OCI-M2 (cell line): Measurements from ENCODE around the gene PIK3CG.
"Not testable (repeated sequence)": the region's sequence is repeated elsewhere in the genome, so short reads cannot be mapped to it uniquely, and the experiment has no call there.

ENCODE experiments used
- DNase-seq: peaks from one replicate; lab custom pipeline; 2025; ENCODE audit not compliant: unreplicated experiment; lab: John Stamatoyannopoulos, UW

The PIK3CG gene

DNA sequence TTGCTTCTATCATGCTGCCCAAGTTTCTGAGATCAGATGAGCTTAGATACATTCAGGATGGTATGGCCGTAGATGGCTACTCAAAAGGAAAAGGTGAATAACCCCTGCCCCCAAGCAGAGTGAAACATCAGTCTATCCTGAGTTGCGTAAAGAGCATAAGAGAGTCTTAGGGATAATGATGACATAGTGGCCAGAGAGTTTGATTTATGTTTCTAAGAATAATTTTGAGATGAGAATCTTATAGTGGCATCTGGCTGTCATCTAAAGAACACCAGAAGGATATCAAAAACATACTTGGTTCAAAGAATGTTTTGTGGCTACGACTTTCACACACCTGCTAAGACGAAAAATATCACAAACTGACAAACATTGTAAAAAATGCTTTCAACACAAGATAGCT is 20.6 kb downstream of the PIK3CG start:
- no peak for DNase-seq

- no peak for DNase-seq
These were observed 22.3 kb downstream of the PIK3CG start for GRCh38 chr7:106887421-106887820.

DNA sequence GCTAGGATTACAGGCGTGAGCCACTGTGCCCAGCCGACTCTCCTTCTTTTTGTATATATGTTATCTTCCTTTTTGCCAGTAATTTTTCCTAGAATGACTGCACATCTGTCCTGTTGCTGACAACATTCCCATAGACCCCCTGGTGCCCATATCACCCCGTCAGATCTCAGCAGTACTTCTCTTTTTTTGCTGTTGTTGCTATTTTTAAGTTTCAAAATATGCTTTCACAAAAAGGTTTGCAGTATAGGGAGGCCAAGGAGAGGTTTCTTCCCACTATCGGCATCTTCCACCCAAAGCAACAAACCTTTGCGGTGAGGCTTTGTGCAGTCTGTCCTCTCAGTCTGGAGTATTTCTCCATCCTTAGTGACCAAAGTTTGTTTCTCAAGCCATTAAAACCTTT is 23.1 kb downstream of the PIK3CG start:
- no peak for DNase-seq

GRCh38 chr7:106890952-106891351 is 25.9 kb downstream of the PIK3CG start:
- DNase-seq, result no peak

DNA sequence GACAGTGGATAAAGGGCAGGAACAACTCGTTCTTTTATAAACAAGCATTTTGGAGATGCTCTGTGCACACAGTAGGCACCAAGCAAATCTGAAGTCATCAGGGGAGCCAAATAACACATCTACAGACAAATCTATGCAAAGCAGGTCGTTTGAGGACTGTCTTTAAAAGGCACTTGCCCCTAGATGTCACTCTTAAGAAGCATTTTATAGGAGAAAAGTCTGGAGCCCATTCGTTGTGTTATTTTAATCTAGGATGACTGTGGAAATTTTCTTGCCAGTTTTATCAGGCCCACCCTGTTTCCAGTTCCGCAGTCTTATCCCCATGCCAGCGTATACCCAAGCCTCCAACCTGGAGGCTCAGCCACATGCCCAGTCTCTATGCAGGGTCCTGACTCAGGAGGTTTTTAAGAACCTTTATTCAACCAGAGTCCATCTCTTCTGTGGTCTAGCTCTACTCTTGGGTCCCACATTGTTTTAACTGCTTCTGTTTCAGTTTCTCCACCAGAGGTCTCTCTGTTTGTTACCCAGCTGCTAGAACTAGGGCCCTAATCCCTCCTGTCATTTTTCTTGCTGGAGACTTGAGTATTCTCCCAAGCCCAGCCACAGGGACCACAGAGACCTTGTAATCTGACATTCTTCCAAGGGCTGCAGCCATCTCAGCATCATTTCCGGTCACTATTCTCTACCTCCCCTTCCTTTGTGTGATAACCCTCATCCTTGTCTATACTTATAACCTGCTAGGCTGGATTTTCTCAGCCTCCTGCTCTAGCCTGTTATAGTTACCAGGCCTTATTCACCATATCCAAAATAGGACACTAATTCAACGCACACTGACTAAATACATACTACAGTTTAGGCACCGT is 26.7 kb downstream of the PIK3CG start:
- no peak for DNase-seq

- DNase-seq, result no peak
These were observed 28.5 kb downstream of the PIK3CG start for GRCh38 chr7:106893591-106893990.

DNA sequence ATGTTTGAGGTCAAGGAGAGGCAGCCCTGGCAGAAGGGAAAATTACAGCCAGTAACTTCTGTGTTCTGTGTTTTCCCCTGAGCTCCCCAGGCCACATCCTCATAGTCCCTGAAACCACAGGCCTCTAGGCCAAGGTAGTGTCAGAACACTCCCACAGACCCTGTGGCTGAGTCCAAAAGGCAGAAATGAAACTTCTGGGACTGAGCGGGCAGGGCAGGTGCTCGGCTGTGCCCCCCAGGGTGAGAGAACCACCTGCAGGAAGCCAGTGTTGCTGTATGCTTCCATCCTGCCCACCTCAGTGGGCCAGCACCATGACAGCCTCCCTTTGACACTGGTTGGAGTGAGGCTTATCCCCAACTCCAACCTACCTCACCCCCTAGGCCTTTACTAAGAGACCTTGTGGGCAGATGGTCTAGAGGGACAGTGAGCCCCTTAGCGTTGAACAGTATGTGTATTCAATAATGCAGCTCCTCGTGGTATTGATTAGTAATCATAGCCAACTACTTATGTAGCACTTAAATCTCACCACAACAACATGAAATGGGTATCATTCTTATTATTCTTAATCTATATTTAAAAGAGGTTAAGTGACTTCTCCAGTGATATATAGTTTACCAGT is 30.3 kb downstream of the PIK3CG start:
- DNase-seq, result no peak

- no peak for DNase-seq
These were observed 31.1 kb downstream of the PIK3CG start for GRCh38 chr7:106896231-106896630.

GRCh38 chr7:106897553-106897952 is 32.5 kb downstream of the PIK3CG start:
- DNase-seq, result not testable (repeated sequence)

DNA sequence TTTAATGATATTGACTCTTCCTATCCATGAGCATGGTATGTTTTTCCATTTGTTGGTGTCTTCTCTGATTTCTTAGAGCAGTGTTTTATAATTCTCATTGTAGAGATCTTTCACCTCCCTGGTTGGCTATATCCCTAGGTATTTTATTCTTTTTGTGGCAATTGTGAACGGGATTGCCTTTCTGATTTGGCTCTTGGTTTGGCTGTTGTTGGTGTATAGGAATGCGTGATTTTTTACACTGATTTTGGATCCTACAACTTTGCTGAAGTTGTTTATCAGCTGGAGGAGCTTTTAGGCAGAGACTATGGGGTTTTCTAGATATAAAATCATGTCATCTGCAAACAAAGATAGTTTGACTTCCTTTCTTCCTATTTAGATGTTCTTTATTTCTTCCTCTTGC is 33.9 kb downstream of the PIK3CG start:
- not testable (repeated sequence) for DNase-seq

DNA sequence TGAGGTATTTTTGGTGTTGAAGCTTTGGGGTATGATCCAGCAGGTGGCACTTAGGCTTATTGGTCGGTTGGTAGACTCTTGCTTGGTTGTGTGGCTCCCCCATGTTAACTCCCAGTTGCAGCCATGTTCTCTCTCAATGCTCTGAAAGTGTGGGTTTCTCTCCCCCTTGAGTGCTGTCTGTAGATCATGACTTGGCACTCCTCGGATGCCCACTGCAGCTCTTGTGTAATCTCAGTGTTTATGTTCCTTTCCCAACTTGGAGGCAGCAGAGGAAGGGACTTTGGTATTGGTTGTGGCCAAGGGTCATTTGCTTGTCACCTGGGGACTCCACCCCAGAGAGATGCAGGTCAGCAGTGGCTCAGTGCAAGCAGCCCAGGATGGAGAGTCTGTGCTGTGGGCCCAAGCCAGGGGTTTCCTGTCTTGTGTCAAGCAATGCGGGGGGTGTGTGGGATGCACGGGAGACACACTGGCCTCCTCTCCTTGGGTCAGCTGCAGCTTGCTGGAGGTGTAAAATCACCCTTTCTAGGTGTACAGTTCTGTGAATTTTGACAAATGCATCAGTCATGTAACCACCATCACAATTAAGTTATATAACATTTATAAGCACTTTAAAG is 36.9 kb downstream of the PIK3CG start:
- DNase-seq, result no peak

DNA sequence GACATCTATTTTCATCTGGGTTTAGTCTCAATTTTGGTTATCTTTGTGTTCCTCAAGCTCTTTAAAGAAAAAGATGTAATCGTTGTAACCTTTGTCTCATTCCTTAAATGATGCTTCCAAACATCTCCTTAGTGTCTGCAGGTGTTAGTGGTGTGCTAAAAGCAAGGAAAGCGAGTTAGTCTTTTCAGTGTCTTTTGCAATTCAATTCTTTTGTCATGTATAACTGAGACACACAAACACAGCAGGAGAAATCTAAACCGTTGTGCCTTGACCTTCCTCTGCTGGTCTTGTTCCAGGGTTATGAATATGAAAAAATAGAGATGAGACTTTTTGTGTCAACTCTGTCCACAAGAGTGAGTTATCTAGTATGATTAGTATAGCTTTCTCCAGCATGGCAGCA is 40.7 kb downstream of the PIK3CG start:
- DNase-seq, result no peak

DNA sequence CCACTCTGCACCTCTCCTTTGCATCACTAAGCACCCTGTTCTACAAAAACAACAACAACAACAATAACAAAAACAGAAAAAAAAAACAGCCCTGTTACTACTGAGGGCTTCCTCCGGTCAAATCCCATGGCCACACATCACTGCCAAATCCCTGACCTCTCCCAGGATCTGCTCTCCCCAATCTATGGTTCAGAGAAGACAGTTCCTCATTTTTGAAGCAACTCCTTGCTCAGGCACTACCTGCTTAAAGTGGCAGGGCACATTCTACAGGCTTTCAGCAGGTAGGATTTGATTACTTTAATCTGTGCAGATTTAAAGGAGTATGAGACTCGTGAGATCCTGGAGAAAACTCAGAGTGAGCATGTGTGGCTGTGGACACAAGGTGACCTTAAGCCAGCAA is 46.9 kb downstream of the PIK3CG start:
- DNase-seq, result no peak

GRCh38 chr7:106914018-106914607 is 49.0 kb downstream of the PIK3CG start:
- DNase-seq, result no peak

DNA sequence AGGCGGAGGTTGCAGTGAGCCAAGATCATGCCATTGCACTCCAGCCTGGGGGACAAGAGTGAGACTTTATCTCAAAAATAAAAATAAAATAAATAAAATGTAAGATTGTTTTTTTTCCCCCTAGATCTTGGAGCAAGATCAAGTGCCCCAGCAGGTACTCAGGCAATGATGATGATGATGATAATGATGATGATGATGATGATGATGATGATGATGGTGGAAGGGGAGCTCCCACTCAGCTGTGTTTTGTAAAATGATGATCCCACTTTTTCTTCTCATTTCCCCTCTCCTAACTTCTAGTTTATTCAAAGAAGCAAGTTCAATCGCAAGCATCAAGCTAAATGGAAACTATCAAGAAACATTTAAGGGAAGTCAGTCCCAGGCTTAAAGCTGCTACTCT is 50.3 kb downstream of the PIK3CG start:
- no peak for DNase-seq

DNA sequence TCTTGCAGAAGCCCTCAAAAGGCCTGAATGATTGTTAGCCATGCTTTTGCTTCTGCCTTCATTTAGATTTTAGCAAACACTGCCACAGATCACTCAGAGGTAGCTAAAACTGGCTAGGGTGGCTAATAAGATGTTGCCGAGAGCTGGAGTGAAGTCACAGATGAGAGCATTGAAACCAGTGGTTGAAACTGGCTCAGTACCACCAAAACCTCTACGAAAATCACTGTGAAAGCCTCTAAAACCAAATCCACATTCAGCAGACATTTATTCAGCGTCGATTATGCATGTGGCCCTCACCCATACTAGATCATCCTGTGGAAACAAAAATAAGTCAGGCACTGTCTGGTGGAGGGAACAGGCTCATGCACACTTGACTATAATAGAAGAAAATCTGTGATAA is 50.8 kb downstream of the PIK3CG start:
- DNase-seq, result no peak

- DNase-seq, result no peak
These were observed 51.6 kb downstream of the PIK3CG start for GRCh38 chr7:106916679-106917078.

GRCh38 chr7:106918991-106919390 is 53.9 kb downstream of the PIK3CG start:
- DNase-seq, result no peak

- DNase-seq, result not testable (repeated sequence)
These were observed 59.4 kb downstream of the PIK3CG start for GRCh38 chr7:106924468-106924867.

- no peak for DNase-seq
These were observed 61.8 kb downstream of the PIK3CG start for GRCh38 chr7:106926892-106927291.

DNA sequence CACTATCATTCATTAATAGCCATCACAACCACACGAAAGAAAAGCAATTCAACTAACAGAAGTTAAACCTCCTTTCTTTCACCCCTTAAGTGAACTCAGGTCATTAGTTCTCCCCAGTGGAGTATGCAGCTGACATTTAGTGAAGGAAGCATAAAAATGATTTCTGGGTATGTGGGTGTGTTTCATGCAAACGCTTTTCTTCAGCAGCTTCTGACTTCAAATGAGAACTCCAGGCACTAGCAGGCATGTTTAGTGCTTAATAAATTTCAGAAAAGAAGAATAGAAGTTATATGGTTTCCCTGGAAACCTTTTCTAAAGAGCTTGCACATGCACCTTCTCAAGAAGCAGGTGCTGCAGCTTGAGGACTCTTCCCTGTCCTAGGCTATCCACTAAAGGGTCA is 62.5 kb downstream of the PIK3CG start:
- no peak for DNase-seq

DNA sequence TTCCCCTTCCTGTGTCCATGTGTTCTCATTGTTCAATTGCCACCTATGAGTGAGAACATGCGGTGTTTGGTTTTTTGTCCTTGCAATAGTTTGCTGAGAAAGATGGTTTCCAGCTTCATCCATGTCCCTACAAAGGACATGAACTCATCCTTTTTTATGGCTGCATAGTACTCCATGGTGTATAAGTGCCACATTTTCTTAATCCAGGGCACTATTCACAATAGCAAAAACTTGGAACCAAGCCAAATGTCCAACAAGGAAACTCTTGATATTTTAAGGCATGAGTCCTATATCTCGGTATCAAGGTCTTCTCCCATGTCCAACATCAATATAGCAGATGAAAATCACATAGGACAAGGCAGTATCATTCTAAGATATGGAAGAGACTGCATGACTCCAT is 64.5 kb downstream of the PIK3CG start:
- DNase-seq, result not testable (repeated sequence)
